Measurements from ENCODE around the gene ABHD14A.

- no peak for TF ChIP-seq CTCF (IDR thresholded peaks at IDR 0.05; ENCODE audit: low read length)
- no peak for TF ChIP-seq EZH2 (IDR thresholded peaks at IDR 0.05; ENCODE audit: borderline replicate concordance, low read length)
Measured at GRCh38 chr3:51945926-51946705, 28.7 kb upstream of the ABHD14A start.
